A673 (cell line): ENCODE data around the gene ITPKB. TPM values are rescaled to one million over a fixed set of nuclear protein-coding genes. Genes with fewer than 3 reads are reported as not detected.
"Not testable (repeated sequence)": the region's sequence is repeated elsewhere in the genome, so short reads cannot be mapped to it uniquely, and the experiment has no call there.

Source experiments
- BruUV-seq: library from RNA; stranded (reverse); fragments of 400-500 nt; replicated peaks from 2 replicates; lab custom pipeline; 2021; lab: Mats Ljungman, UMichigan
- CTCF ChIA-PET: fragments of 300-600 bp; sonication (Branson Sonifier 250); formaldehyde crosslinking; loops from one replicate; lab custom pipeline; 2022; ENCODE audit warnings: antibody characterized with exemption; lab: Charles Lee
- POLR2A ChIA-PET: fragments of 300-600 bp; sonication (Branson Sonifier 250); formaldehyde crosslinking; loops from one replicate; lab custom pipeline; 2022; ENCODE audit warnings: antibody characterized with exemption; ENCODE audit not compliant: low non-redundant PET; lab: Charles Lee
- DNase-seq: peaks from one replicate; pipeline ENCODE4 v3.0.0-alpha.2; 2015; ENCODE audit warnings: low spot score
- H3K27ac ChIP-seq: fragments of 200-600 bp; sonication (generic); 2 replicates; pipeline ENCODE4 v1.5.1; 2016; ENCODE audit warnings: mixed run types, low read depth, mild to moderate bottlenecking, mixed read lengths, antibody characterized with exemption, low read length; ENCODE audit not compliant: poor library complexity, severe bottlenecking
- H3K27me3 ChIP-seq: fragments of 200-600 bp; sonication (generic); replicated peaks from 2 replicates; pipeline ENCODE4 v1.6.1; 2017; ENCODE audit warnings: mixed run types, low read depth, mild to moderate bottlenecking, mixed read lengths, antibody characterized with exemption, low read length; ENCODE audit not compliant: insufficient read depth, poor library complexity
- H3K36me3 ChIP-seq: fragments of 200-600 bp; sonication (generic); 2 replicates; pipeline ENCODE4 v1.6.1; 2016; ENCODE audit warnings: mixed run types, mild to moderate bottlenecking, mixed read lengths, antibody characterized with exemption, low read length; ENCODE audit not compliant: insufficient read depth, poor library complexity, severe bottlenecking
- H3K4me1 ChIP-seq: fragments of 200-600 bp; sonication (generic); 2 replicates; pipeline ENCODE4 v1.6.1; 2017; ENCODE audit warnings: mixed run types, mild to moderate bottlenecking, mixed read lengths, antibody characterized with exemption, low read length; ENCODE audit not compliant: insufficient read depth, poor library complexity, severe bottlenecking
- H3K4me3 ChIP-seq: fragments of 200-600 bp; sonication (generic); 2 replicates; pipeline ENCODE4 v1.5.1; 2016; ENCODE audit warnings: low read depth, mixed run types, mild to moderate bottlenecking, mixed read lengths, low read length; ENCODE audit not compliant: poor library complexity, severe bottlenecking
- H3K9me3 ChIP-seq: fragments of 200-600 bp; sonication (generic); 2 replicates; pipeline ENCODE4 v1.6.1; 2016; ENCODE audit warnings: mixed run types, low read depth, mild to moderate bottlenecking, mixed read lengths, antibody characterized with exemption, low read length; ENCODE audit not compliant: poor library complexity, severe bottlenecking
- EZH2 ChIP-seq: fragments of 200-600 bp; sonication (generic); IDR thresholded peaks from 2 replicates; pipeline ENCODE4 v1.6.1; 2017; ENCODE audit warnings: borderline replicate concordance, low read depth, mild to moderate bottlenecking, mixed read lengths, antibody characterized with exemption, low read length; ENCODE audit not compliant: poor library complexity, severe bottlenecking
- intact Hi-C: fragments of 100-400 bp; cut with micrococcal nuclease; formaldehyde crosslinking; loops from one replicate; pipeline ENCODE4 v1.10.0; 2022; ENCODE audit not compliant: unreplicated experiment
- total RNA-seq: library from RNA; stranded (reverse); gene quantifications from 2 replicates; pipeline ENCODE4 v1.2.3, GENCODE V29; 2021
- TF ChIP-seq, protein P1 (sequence below): fragments of 300-800, 200-600 bp; sonication (generic); conservative IDR thresholded peaks from 2 replicates; pipeline ENCODE4 v1.5.1; 2017; ENCODE audit warnings: low read depth, mild to moderate bottlenecking, antibody characterized with exemption, low read length, moderate library complexity, mixed read lengths

ITPKB gene
- total RNA-seq, 1 experiment from 2014 or later: 14.1 TPM

GRCh38 chr1:226749467-226749866 is 10.4 kb upstream of the ITPKB start:
- no peak for DNase-seq
- no peaks in the 10 kb centered on the region for H3K36me3 ChIP-seq
- ChIA-PET POLR2A (no interaction called here), CTCF (no interaction called here)
- TF ChIP-seq EZH2: no peak
- TF ChIP-seq, protein P1, sequence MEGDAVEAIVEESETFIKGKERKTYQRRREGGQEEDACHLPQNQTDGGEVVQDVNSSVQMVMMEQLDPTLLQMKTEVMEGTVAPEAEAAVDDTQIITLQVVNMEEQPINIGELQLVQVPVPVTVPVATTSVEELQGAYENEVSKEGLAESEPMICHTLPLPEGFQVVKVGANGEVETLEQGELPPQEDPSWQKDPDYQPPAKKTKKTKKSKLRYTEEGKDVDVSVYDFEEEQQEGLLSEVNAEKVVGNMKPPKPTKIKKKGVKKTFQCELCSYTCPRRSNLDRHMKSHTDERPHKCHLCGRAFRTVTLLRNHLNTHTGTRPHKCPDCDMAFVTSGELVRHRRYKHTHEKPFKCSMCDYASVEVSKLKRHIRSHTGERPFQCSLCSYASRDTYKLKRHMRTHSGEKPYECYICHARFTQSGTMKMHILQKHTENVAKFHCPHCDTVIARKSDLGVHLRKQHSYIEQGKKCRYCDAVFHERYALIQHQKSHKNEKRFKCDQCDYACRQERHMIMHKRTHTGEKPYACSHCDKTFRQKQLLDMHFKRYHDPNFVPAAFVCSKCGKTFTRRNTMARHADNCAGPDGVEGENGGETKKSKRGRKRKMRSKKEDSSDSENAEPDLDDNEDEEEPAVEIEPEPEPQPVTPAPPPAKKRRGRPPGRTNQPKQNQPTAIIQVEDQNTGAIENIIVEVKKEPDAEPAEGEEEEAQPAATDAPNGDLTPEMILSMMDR: no peak
- intact Hi-C loops: no loop called here
- no peaks in the 10 kb centered on the region for H3K4me1 ChIP-seq
- BruUV-seq: no TSS peak
- H3K4me3 ChIP-seq: no peak overlapping the region
- no peaks in the 10 kb centered on the region for H3K9me3 ChIP-seq
- no peaks in the 10 kb centered on the region for H3K27me3 ChIP-seq
- H3K27ac ChIP-seq: no peak overlapping the region

- TF ChIP-seq EZH2: no peak
- TF ChIP-seq, protein P1: no peak
- Histone ChIP-seq H3K4me1 (no peaks in the 10 kb centered on the region), H3K27ac (no peak overlapping the region), H3K9me3 (no peaks in the 10 kb centered on the region), H3K4me3 (no peak overlapping the region), H3K27me3 (no peaks in the 10 kb centered on the region), H3K36me3 (no peaks in the 10 kb centered on the region)
- intact Hi-C loops: no loop called here
- CTCF ChIA-PET: no interaction called here
- DNase-seq: no peak
- POLR2A ChIA-PET: no interaction called here
- BruUV-seq: no TSS peak
Observed at GRCh38 chr1:226748306-226748705, 9.2 kb upstream of the ITPKB start.

- DNase-seq, POLR2A ChIA-PET, H3K27me3 ChIP-seq, H3K27ac ChIP-seq, H3K4me1 ChIP-seq, BruUV-seq, H3K9me3 ChIP-seq, CTCF ChIA-PET, intact Hi-C loops, H3K4me3 ChIP-seq, H3K36me3 ChIP-seq: not testable (repeated sequence)
Observed at GRCh38 chr1:226747519-226748263, 8.6 kb upstream of the ITPKB start.

DNA sequence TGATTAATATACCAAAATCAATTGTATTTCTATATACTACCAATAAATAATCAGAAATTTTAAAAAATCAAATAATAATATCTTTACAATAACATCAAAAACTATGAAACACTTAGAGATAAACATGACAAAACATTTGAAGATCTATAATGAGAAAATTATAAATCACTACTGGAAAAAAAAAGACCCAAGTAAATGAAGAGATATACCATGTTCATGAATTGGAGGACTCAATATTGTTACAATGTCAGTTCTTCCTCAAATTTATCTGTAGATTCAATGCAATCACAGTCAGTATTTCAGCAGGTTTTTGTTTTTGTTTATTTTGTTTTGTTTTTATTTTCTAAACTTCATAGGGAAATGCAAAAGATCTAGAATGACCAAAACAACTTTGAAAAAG is 4.2 kb upstream of the ITPKB start:
- Histone ChIP-seq H3K9me3 (no peaks in the 10 kb centered on the region), H3K36me3 (no peaks in the 10 kb centered on the region), H3K4me1 (peaks cover 9% of the 10 kb centered on the region), H3K4me3 (no peak overlapping the region), H3K27ac (no peak overlapping the region), H3K27me3 (no peaks in the 10 kb centered on the region)
- TF ChIP-seq, protein P1: no peak
- no peak for TF ChIP-seq EZH2
- DNase-seq: no peak
- POLR2A ChIA-PET: no interaction called here
- intact Hi-C loops: no loop called here
- CTCF ChIA-PET: no interaction called here
- no TSS peak for BruUV-seq
